ENCODE measurements around the gene DDI1. TPM values are rescaled to one million over a fixed set of nuclear protein-coding genes. Genes with fewer than 3 reads are reported as not detected.

The DDI1 gene
- total RNA-seq, 1 donor from 2014 or later: not detected

DNA sequence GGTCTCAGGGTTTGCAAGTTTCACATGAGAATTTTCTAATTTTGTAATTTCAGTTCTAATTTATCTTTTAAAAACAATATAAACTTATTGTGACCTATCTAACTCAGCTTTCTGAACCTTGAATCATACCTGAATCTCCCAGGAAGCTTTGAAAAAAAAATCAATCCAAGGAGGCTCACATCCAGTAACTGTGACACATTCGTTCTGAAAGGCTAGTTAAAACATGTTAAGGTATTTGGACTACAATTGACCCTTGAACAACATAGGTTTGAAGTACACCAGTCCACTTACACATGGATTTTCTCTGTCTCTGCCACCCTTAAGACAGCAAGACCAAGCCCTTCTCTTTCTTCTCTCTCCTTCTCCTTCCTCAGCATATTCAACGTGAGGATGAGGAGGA is 40.0 kb downstream of the DDI1 start:
- Mint-ChIP-seq H3K27ac (ENCODE audit: unreplicated experiment) (no peak overlapping the region), H3K36me3 (ENCODE audit: unreplicated experiment) (no peaks in the 10 kb centered on the region), H3K4me3 (ENCODE audit: unreplicated experiment) (no peak overlapping the region), H3K4me1 (ENCODE audit: low read depth, unreplicated experiment) (no peaks in the 10 kb centered on the region), H3K9me3 (ENCODE audit: unreplicated experiment) (no peaks in the 10 kb centered on the region), H3K27me3 (ENCODE audit: unreplicated experiment) (no peaks in the 10 kb centered on the region)
- TF ChIP-seq, protein P1, sequence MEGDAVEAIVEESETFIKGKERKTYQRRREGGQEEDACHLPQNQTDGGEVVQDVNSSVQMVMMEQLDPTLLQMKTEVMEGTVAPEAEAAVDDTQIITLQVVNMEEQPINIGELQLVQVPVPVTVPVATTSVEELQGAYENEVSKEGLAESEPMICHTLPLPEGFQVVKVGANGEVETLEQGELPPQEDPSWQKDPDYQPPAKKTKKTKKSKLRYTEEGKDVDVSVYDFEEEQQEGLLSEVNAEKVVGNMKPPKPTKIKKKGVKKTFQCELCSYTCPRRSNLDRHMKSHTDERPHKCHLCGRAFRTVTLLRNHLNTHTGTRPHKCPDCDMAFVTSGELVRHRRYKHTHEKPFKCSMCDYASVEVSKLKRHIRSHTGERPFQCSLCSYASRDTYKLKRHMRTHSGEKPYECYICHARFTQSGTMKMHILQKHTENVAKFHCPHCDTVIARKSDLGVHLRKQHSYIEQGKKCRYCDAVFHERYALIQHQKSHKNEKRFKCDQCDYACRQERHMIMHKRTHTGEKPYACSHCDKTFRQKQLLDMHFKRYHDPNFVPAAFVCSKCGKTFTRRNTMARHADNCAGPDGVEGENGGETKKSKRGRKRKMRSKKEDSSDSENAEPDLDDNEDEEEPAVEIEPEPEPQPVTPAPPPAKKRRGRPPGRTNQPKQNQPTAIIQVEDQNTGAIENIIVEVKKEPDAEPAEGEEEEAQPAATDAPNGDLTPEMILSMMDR (IDR thresholded peaks at IDR 0.05; ENCODE audit: partially characterized antibody, unreplicated experiment): no peak
- no peak for DNase-seq

DNA sequence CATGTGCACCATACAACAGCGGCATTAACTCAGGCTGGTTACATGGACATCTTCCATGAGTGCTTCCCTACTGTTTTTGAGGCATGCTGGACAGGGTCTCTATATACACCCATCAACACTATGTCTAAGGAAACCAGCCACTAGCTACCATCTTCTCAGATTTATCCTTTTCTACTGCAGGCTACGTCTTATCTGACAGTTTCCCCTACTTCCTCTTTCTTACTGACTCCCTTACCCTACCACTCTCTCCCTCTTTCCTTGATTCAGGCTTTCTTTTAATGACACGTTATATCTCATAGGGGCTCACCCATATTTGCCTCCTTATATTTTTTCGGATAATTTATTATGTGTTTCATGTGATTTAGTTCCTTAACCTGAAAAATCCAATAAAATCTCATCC is 41.8 kb downstream of the DDI1 start:
- H3K27ac Mint-ChIP-seq (ENCODE audit: unreplicated experiment): no peak overlapping the region
- H3K4me1 Mint-ChIP-seq (ENCODE audit: low read depth, unreplicated experiment): no peaks in the 10 kb centered on the region
- no peaks in the 10 kb centered on the region for H3K36me3 Mint-ChIP-seq (ENCODE audit: unreplicated experiment)
- no peak overlapping the region for H3K4me3 Mint-ChIP-seq (ENCODE audit: unreplicated experiment)
- DNase-seq: no peak
- TF ChIP-seq, protein P1 (IDR thresholded peaks at IDR 0.05; ENCODE audit: partially characterized antibody, unreplicated experiment): no peak
- no peaks in the 10 kb centered on the region for H3K27me3 Mint-ChIP-seq (ENCODE audit: unreplicated experiment)
- no peaks in the 10 kb centered on the region for H3K9me3 Mint-ChIP-seq (ENCODE audit: unreplicated experiment)

DNA sequence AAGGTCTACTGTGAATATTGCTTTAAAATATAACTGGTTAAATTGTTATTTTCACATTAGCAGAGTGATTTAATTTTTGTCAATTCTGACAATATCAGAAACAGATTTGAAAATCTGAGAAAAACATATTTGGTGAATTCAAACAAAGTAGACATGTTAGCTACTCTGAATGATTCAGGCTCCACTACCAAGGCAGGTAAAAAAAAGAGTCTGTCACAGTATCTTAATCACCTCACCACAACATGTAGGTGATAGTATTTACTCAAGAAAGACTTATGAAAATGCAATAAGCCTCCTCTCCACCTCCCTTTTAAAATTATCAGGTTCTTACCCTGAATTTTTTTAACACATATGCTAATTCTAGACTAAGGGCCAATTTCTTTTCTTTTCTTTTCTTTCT is 42.6 kb downstream of the DDI1 start:
- TF ChIP-seq, protein P1 (IDR thresholded peaks at IDR 0.05; ENCODE audit: partially characterized antibody, unreplicated experiment): no peak
- no peak for DNase-seq
- no peaks in the 10 kb centered on the region for H3K4me1 Mint-ChIP-seq (ENCODE audit: low read depth, unreplicated experiment)
- H3K9me3 Mint-ChIP-seq (ENCODE audit: unreplicated experiment): no peaks in the 10 kb centered on the region
- H3K27ac Mint-ChIP-seq (ENCODE audit: unreplicated experiment): no peak overlapping the region
- no peaks in the 10 kb centered on the region for H3K36me3 Mint-ChIP-seq (ENCODE audit: unreplicated experiment)
- no peaks in the 10 kb centered on the region for H3K27me3 Mint-ChIP-seq (ENCODE audit: unreplicated experiment)
- H3K4me3 Mint-ChIP-seq (ENCODE audit: unreplicated experiment): no peak overlapping the region

DNA sequence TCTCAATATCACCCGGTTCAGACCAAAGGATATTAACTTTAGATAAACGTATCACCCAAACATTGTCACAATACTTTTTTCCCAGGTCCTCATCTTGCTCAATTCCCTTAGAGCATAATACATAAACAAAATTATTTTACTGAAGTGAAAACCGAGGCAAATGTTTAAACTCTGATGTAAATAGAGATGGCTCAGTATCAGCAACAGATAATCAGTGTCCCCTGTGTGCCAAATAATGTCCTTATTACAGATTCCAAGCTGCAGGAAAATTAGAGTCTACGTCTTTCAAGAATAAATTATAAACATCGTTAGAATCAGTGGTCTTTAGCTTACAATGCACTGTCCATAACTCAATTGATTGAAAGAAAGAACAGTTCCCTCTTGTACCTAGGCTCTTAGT is 50.2 kb downstream of the DDI1 start:
- peaks cover 3% of the 10 kb centered on the region for H3K4me1 Mint-ChIP-seq (ENCODE audit: low read depth, unreplicated experiment)
- no peak overlapping the region for H3K27ac Mint-ChIP-seq (ENCODE audit: unreplicated experiment)
- no peaks in the 10 kb centered on the region for H3K36me3 Mint-ChIP-seq (ENCODE audit: unreplicated experiment)
- DNase-seq: no peak
- no peak overlapping the region for H3K4me3 Mint-ChIP-seq (ENCODE audit: unreplicated experiment)
- H3K27me3 Mint-ChIP-seq (ENCODE audit: unreplicated experiment): no peaks in the 10 kb centered on the region
- TF ChIP-seq, protein P1 (IDR thresholded peaks at IDR 0.05; ENCODE audit: partially characterized antibody, unreplicated experiment): no peak
- H3K9me3 Mint-ChIP-seq (ENCODE audit: unreplicated experiment): no peaks in the 10 kb centered on the region

Other genes starting within 250 kb of the DDI1 start
- gene PDGFD, start 127.5 kb downstream of the DDI1 start, total RNA-seq (ENCODE audit: unreplicated experiment): 0.49 TPM